NCI-H1417 (cell line): ENCODE results near the gene WNK2.

Experiments used
- DNase-seq, 3 experiments: peaks; one replicate each; lab custom pipeline; 2025; lab: John Stamatoyannopoulos, UW

WNK2 gene

GRCh38 chr9:93254806-93255493 is 71.0 kb downstream of the WNK2 start:
- peak; percentile 57 to 82 (median 58) for DNase-seq

- no peak for DNase-seq
These were observed 71.5 kb downstream of the WNK2 start for GRCh38 chr9:93255494-93255867.

- no peak for DNase-seq
These were observed 72.3 kb downstream of the WNK2 start for GRCh38 chr9:93255994-93256877.

GRCh38 chr9:93256878-93257807 is 73.2 kb downstream of the WNK2 start:
- no peak for DNase-seq

GRCh38 chr9:93257808-93258331 is 73.9 kb downstream of the WNK2 start:
- no peak for DNase-seq

GRCh38 chr9:93258419-93258817 is 74.5 kb downstream of the WNK2 start:
- DNase-seq, result no peak

- no peak for DNase-seq
These were observed 75.0 kb downstream of the WNK2 start for GRCh38 chr9:93258818-93259489.

- no peak for DNase-seq
These were observed 75.7 kb downstream of the WNK2 start for GRCh38 chr9:93259490-93260262.

GRCh38 chr9:93260263-93261066 is 76.5 kb downstream of the WNK2 start:
- DNase-seq, result no peak

GRCh38 chr9:93261281-93261680 is 77.3 kb downstream of the WNK2 start:
- peak; percentile 36 to 56 (median 39) for DNase-seq

GRCh38 chr9:93261735-93262523 is 78.0 kb downstream of the WNK2 start:
- DNase-seq, result no peak

GRCh38 chr9:93262537-93263310 is 78.8 kb downstream of the WNK2 start:
- peak in 2 of 3 experiments; percentile 53 to 66 for DNase-seq

- no peak for DNase-seq
These were observed 79.6 kb downstream of the WNK2 start for GRCh38 chr9:93263334-93264229.

- no peak for DNase-seq
These were observed 80.6 kb downstream of the WNK2 start for GRCh38 chr9:93264338-93265125.

GRCh38 chr9:93265301-93265971 is 81.5 kb downstream of the WNK2 start:
- DNase-seq, result no peak

- DNase-seq, result no peak
These were observed 82.0 kb downstream of the WNK2 start for GRCh38 chr9:93265972-93266371.
